ENCODE results near the gene RASA3. TPM values are rescaled to one million over a fixed set of nuclear protein-coding genes. Genes with fewer than 3 reads are reported as not detected.
A peak's percentile ranks its signal among the peaks of the same experiment; 100 is the strongest.

The RASA3 gene
- total and polyA plus RNA-seq, 9 of the 15 experiments (the other 6 are each of a cell fraction or from before 2014, with no cell fraction given), result 0.72 to 25.3 (median 14.4) TPM

DNA sequence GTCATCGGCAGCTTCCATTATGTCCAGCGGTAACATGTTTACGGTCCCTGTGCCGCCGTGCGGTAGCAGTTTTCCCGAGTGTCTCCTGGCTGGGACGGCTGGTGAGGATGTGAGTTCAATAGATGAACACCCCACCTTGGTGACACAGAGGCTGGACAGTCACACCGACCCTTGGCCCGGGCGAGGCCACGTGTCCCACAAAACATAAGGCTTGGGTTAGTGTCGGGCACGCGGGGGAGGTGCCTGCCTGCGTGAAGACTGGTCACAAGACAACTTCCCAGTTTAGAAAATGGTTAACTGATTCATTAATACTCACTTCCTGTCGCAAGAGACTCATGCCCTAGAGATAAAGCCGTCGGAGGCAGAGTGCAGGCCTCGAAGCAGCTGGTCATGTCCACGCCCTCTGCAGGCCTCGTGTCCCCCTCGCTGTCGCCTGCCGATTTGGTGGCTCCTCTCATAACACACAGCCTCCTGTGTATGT, 17.2 kb downstream of the RASA3 start (continued):
- TF ChIP-seq, protein P1, sequence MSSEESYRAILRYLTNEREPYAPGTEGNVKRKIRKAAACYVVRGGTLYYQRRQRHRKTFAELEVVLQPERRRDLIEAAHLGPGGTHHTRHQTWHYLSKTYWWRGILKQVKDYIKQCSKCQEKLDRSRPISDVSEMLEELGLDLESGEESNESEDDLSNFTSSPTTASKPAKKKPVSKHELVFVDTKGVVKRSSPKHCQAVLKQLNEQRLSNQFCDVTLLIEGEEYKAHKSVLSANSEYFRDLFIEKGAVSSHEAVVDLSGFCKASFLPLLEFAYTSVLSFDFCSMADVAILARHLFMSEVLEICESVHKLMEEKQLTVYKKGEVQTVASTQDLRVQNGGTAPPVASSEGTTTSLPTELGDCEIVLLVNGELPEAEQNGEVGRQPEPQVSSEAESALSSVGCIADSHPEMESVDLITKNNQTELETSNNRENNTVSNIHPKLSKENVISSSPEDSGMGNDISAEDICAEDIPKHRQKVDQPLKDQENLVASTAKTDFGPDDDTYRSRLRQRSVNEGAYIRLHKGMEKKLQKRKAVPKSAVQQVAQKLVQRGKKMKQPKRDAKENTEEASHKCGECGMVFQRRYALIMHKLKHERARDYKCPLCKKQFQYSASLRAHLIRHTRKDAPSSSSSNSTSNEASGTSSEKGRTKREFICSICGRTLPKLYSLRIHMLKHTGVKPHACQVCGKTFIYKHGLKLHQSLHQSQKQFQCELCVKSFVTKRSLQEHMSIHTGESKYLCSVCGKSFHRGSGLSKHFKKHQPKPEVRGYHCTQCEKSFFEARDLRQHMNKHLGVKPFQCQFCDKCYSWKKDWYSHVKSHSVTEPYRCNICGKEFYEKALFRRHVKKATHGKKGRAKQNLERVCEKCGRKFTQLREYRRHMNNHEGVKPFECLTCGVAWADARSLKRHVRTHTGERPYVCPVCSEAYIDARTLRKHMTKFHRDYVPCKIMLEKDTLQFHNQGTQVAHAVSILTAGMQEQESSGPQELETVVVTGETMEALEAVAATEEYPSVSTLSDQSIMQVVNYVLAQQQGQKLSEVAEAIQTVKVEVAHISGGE (CRISPR knock-in tag; IDR thresholded peaks at IDR 0.05), result 0 out of 6 replicates have a peak, but pooled peaks of 1 of the 3 experiments have one; percentile 32
- TF ChIP-seq TEAD4 (IDR thresholded peaks at IDR 0.05; ENCODE audit: low read length) (peak; percentile 38; the same call in 1 of the 2 replicates), TEAD4 (CRISPR knock-in tag; IDR thresholded peaks at IDR 0.05; ENCODE audit: borderline replicate concordance) (no peak), SNRNP70 (optimal IDR thresholded peaks at IDR 0.05; ENCODE audit: low read depth, low read length) (no peak), EP300 (IDR thresholded peaks at IDR 0.05; ENCODE audit: low read length) (peak; percentile 63), GABPB1 (CRISPR knock-in tag; IDR thresholded peaks at IDR 0.05) (peak; percentile 72), FOSL1 (tag; conservative IDR thresholded peaks at IDR 0.05) (peak; percentile 87), DPF2 (IDR thresholded peaks at IDR 0.05) (peak; percentile 57; the same call in 1 of the 2 replicates), POLR2G (IDR thresholded peaks at IDR 0.05; ENCODE audit: low read depth, low read length) (no peak), ZNF644 (tag; IDR thresholded peaks at IDR 0.05; ENCODE audit: low read depth) (0 out of 2 replicates have a peak, but pooled peaks have one; percentile 44), TOE1 (IDR thresholded peaks at IDR 0.05; ENCODE audit: borderline replicate concordance) (peak; percentile 53; the same call in 1 of the 2 replicates), TOE1 (CRISPR knock-in tag; IDR thresholded peaks at IDR 0.05; ENCODE audit: borderline replicate concordance, low read depth) (no peak), FOXP1 (CRISPR knock-in tag; IDR thresholded peaks at IDR 0.05) (peak; percentile 39; the same call in 1 of the 2 replicates), SMAD4 (CRISPR knock-in tag; conservative IDR thresholded peaks at IDR 0.05) (peak; percentile 86), GTF2F1 (IDR thresholded peaks at IDR 0.05; ENCODE audit: low read depth, low read length) (no peak), XRCC4 (IDR thresholded peaks at IDR 0.05; ENCODE audit: extremely low read depth, insufficient read depth, insufficient read length) (no peak), EP400 (IDR thresholded peaks at IDR 0.05) (peak; percentile 58), CBFA2T3 (IDR thresholded peaks at IDR 0.05) (peak; percentile 43), HNRNPH1 (optimal IDR thresholded peaks at IDR 0.05; ENCODE audit: low read depth, low read length) (no peak), SMARCE1 (IDR thresholded peaks at IDR 0.05) (no peak)
- TF ChIP-seq, protein P2, sequence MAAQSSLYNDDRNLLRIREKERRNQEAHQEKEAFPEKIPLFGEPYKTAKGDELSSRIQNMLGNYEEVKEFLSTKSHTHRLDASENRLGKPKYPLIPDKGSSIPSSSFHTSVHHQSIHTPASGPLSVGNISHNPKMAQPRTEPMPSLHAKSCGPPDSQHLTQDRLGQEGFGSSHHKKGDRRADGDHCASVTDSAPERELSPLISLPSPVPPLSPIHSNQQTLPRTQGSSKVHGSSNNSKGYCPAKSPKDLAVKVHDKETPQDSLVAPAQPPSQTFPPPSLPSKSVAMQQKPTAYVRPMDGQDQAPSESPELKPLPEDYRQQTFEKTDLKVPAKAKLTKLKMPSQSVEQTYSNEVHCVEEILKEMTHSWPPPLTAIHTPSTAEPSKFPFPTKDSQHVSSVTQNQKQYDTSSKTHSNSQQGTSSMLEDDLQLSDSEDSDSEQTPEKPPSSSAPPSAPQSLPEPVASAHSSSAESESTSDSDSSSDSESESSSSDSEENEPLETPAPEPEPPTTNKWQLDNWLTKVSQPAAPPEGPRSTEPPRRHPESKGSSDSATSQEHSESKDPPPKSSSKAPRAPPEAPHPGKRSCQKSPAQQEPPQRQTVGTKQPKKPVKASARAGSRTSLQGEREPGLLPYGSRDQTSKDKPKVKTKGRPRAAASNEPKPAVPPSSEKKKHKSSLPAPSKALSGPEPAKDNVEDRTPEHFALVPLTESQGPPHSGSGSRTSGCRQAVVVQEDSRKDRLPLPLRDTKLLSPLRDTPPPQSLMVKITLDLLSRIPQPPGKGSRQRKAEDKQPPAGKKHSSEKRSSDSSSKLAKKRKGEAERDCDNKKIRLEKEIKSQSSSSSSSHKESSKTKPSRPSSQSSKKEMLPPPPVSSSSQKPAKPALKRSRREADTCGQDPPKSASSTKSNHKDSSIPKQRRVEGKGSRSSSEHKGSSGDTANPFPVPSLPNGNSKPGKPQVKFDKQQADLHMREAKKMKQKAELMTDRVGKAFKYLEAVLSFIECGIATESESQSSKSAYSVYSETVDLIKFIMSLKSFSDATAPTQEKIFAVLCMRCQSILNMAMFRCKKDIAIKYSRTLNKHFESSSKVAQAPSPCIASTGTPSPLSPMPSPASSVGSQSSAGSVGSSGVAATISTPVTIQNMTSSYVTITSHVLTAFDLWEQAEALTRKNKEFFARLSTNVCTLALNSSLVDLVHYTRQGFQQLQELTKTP (IDR thresholded peaks at IDR 0.05; ENCODE audit: low read depth in 1 of 2, partially characterized antibody in 2 of 2), result no peak

All from K562 (cell line).